HG02588 (cell line): ENCODE measurements around the gene DNAH1.

Experiments used
- ATAC-seq: cut with Tn5 transposase; IDR thresholded peaks from one replicate; pipeline ENCODE4 v1.9.1; 2021; ENCODE audit warnings: mild to moderate bottlenecking, moderate library complexity; ENCODE audit not compliant: unreplicated experiment

DNAH1 gene

DNA sequence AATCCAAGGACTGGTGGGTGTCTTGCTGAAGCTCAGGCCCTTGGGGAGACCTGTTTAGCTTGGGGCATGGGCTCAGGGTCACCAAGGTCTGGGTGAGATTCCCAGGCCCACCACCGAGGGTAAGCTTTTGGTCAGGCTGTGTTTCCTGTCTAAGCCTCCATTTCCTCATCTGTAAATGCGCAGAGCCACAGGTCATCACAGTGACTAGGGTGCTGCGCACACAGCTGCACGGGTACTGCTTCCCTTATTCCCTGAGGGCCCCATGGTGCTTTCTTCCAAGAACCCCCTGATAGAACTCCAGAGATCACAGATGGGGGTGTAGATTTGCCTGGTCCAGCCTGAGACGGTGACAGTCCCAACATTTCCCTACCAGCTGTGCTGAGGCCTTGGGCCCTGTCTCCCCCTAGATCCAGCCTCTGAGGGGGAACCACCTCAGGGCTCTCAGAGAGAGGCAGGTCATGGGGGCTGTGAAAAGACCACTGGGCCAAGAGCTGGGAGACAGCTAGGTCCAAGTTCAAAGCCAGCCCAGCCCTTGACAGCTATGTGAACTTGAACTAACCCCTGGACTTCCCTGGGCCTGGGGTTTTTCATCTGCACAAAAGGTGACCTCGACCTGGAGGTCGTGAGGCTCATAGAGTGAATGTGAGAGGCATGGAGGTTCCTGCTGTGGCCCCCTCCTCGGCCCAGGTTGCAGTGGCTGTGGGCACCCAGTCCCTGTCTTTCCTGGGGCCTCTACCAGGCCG, 68.1 kb downstream of the DNAH1 start:
- no peak for ATAC-seq

DNA sequence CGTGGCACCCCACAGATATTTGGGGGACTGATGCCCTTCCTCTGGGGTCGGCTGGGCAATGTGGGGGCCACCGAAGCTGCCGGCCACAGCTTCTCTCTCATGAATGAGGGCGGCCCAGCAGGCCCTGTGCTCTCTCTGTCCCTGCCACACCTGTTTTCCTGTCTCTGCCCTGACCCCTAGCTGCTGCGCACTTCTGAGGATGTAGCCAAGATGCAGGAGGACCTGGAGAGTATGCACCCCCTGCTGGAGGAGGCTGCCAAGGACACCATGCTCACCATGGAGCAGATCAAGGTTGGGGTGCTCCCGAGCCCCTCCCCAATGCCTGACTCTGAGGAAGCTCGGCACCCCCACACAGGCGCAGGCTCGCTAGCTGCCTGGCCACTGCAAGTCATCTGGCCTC, 69.0 kb downstream of the DNAH1 start:
- ATAC-seq, result no peak

DNA sequence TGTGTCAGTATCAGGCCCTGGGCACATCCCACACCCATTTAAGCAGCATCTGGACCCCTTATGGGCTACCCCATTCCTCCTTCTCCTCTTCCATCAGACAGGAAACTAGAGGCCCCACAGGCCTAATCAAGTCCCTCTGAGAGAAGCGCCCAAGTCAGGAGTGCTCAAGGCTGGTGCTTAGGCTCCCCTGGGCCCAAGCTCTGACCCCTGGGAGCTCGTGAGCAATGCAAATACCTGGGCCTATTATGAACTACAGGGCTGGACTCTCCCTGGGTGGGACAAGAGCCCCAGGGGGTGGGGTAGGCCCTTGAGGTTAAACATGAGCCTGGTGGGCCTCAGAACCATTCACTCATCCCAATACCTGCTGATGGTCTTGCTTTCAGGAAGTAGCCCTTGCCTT, 71.4 kb downstream of the DNAH1 start:
- no peak for ATAC-seq

DNA sequence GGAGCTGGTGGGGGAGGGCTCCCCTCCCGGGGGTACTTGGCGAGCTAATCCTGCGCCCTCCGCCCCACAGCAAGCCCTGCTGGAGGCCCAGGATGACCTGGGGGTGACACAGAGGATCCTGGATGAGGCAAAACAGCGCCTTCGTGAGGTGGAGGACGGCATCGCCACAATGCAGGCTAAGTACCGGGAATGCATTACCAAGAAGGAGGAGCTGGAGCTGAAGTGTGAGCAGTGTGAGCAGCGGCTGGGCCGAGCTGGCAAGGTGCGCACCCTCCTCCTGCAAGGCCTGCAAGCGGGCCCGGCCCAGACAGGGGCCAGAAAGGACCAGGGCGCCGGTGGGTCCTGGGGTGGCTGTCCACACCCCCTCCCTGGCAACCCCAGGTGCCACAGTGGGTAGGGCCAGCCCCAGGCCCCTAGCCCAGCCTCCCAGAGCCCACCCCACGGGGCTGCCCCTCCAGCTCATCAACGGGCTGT, 72.3 kb downstream of the DNAH1 start:
- no peak for ATAC-seq

DNA sequence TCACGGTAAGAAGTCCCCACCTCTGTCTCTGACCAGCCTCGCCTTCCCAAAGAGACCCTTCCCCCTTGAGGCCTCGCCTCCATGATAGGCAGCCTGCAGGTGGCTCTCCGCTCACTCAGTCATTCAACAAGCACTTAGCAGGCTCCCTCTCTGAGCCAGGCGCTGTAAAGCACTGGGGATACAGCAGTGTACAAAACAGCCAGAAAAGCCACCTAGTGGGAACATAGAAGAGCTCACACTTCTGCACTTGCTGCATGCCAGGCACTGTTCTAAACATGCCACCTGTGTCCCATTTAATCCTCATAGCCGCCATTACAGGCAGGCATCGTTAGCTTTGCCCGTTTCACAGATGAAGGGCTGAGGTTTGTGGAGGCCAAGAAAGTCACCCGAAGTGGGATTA, 72.8 kb downstream of the DNAH1 start:
- ATAC-seq, result no peak

DNA sequence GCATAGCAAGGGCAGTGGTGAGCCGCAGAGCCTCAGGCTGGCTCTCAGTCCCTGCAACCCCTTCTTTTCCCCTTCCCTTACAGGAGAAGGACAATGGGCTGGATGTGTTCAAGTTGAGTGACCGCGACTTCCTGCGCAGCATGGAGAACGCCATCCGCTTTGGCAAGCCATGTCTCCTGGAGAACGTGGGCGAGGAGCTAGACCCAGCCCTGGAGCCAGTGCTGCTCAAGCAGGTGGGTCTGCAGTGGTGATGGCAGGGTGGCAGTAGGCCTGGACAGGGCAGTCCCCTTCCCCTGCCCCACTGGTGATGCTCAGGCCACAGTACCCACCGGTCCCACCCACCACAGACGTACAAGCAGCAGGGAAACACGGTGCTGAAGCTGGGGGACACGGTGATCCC, 75.0 kb downstream of the DNAH1 start:
- ATAC-seq, result no peak

DNA sequence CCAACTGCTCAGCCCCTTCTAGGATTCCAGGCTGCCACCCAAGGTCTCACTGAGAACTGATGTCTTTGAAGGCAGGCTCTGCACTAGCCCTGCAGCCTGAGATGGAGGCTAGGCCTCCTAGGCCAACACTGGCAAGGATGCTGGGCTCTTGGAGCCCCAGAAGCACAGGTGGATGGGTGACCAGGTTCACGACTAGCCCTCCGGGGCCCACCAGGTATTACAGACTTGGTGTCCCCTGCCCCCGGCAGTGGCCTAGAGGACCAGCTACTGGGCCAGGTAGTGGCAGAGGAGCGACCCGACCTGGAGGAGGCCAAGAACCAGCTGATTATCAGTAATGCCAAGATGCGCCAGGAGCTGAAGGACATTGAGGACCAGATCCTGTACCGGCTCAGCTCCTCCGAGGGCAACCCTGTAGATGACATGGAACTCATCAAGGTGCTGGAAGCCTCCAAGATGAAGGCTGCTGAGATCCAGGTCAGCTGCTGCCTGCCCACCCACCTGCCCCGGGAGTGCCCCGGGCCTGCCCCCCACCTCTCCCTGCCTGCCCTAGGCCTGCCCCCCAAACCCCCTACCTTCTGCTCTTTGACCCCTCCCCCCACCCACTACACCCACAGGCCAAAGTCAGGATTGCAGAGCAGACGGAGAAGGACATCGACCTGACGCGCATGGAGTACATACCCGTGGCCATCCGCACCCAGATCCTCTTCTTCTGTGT, 76.3 kb downstream of the DNAH1 start:
- no peak for ATAC-seq

DNA sequence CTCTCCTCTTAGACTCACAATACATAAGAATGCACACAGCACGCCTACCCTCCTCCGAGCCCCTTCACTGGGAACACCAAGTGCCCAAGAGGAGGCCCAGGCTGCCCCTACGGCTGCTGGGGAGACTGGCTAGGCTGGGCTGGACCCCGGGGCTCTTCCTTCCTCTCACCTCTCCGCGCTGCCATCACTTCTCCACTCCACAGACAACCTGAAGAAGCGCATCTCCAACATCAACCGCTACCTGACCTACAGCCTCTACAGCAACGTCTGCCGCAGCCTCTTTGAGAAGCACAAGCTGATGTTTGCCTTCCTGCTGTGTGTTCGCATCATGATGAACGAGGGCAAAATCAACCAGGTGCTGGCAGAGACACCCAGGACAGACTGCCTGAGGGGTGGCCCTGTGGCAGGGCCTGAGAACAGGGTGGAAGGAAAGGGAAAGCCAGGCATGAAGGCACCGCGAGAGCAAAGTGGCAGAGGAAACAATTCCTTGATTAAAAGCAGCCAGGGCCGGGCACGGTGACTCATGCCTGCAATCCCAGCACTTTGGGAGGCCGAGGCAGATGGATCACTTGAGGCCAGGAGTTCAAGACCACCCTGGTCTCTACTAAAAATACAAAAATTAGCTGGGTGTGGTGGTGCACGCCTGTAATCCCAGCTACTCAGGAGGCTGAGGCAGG, 77.2 kb downstream of the DNAH1 start:
- no peak for ATAC-seq

DNA sequence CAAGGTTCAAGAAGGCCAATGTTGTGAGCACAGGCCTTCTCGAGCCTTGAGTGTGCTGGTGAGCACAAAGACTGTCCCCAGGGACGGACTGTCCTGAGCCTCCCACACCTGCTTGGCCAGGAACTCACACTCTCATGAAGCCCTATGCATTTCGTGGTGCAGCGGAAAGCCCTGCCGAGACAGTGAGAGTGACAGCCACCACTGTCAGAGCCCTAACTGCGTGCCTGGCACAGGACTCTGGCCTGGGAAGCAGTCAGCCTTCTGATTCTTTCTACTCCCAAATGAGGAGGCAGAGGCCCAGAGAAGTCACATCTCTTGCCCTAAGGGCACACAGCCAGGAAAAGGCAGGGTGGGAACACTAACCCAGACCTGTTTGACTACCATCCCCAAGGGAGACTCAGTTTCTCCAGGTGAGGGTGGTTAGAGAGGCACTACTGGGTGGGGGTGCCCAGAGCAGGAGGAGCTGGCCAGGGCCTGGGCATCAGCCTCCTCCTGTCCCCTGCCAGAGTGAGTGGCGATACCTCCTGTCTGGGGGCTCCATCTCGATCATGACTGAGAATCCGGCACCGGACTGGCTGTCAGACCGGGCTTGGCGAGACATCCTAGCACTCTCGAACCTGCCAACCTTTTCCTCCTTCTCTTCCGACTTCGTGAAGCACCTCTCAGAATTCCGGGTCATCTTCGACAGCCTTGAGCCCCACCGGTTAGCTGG, 78.0 kb downstream of the DNAH1 start:
- no peak for ATAC-seq

DNA sequence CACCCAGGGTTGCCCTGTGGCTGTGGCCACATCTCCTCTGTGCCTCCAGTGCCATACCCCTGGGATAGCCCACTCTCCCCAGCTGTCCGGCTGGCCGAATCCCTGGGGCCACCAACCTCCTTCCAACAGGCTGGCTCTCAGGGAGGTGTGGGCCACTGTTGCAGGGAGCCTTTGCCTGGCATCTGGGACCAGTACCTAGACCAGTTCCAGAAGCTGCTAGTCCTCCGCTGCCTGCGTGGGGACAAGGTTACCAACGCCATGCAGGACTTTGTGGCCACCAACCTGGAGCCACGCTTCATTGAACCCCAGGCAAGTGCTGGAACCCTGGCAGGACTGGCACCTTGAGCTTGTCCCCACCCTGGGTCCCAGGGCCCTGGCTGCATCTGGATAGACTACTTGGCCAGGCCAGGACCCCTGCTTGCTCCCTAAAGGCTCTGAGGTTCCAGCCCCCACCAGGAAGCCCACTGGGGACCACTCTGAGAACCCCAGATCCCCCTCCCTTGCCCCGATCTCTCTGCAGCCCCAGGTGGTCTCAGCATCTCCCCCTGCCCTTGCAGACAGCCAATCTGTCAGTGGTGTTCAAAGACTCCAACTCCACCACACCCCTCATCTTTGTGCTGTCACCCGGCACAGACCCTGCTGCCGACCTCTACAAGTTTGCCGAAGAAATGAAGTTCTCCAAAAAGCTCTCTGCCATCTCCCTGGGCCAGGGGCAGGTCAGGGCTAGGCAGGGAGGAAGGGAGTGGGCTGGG, 78.8 kb downstream of the DNAH1 start:
- no peak for ATAC-seq

DNA sequence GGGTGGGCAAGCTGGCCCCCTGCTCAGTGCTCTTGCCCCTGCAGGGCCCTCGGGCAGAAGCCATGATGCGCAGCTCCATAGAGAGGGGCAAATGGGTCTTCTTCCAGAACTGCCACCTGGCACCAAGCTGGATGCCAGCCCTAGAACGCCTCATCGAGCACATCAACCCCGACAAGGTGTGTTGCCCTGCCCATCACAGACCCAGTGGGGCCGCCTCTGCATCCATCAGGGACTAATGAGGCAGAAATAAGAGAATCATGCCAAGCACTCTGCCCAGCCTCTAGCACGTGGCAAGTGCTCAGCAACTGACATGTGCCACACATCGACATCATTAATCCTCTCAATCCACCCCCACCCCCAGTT, 79.4 kb downstream of the DNAH1 start:
- ATAC-seq, result no peak

DNA sequence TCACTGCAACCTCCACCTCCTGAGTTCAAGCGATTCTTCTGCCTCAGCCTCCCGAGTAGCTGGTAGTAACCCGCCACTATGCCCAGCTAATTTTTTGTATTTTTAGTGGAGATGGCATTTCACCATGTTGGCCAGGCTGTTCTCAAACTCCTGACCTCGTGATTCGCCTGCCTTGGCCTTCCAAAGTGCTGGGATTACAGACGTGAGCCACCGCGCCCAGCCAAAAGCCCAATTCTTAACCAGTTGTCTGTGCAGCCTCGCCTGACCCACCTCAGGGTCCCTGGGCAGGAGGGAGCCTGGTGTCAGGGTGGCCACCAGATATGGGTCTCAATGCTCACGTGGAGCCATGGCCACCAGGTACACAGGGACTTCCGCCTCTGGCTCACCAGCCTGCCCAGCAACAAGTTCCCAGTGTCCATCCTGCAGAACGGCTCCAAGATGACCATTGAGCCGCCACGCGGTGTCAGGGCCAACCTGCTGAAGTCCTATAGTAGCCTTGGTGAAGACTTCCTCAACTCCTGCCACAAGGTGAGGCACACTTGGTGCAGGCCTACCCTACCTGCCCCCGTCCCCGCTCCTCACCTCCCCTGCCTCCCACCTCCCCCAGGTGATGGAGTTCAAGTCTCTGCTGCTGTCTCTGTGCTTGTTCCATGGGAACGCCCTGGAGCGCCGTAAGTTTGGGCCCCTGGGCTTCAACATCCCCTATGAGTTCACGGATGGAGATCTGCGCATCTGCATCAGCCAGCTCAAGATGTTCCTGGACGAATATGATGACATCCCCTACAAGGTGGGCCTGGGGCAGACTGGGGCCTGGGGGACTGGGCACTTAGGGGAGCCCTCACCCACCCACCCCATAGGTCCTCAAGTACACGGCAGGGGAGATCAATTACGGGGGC, 80.1 kb downstream of the DNAH1 start:
- no peak for ATAC-seq

DNA sequence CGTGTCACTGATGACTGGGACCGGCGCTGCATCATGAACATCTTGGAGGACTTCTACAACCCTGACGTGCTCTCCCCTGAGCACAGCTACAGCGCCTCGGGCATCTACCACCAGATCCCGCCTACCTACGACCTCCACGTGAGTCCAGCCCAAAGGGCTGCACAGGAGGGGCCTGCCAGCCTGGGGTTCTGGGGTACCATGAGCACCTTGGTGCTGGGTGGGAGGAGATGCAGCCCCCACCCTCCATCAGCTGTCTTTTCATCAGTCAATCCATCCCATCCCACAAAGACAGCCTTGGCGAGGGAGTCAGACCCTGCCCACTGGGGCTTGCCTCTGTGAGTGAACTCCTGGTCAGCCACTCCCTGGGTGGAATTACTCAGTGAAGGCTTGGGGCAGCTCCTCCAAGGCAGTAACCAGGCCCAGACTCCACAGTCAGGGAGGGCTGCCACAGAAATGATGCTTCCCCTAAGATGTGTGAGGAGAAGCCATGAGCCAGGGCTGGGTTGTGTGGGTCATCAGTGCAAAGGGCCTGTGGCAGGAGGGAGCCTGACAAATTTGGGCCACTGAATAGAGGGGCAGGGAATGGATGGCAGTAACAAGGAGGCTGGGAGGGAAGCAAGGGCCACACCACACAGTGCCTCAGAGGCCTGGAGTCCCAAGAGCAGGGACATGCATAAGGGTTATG, 80.9 kb downstream of the DNAH1 start:
- no peak for ATAC-seq

DNA sequence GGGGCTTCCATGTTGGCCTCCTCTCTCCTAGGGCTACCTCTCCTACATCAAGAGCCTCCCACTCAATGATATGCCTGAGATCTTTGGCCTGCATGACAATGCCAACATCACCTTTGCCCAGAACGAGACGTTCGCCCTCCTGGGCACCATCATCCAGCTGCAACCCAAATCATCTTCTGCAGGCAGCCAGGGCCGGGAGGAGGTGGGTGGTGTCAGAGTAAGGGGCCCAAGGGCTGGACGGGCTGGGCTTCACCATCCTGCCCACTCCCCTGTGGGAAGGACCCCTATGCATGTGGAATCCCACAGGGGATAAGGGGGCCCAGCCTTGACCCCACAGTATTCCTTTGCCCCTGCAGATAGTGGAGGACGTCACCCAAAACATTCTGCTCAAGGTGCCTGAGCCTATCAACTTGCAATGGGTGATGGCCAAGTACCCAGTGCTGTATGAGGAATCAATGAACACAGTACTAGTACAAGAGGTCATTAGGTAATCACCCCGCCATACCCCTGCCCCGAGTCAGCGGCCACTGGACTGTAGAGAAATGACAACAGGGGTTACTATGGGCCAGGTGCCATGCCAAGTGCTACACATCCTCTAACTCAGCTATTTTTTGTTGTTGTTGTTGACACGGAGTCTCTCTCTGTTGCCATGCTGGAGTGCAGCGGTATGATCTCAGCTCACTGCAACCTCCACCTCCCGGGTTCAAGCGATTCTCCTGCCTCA, 81.7 kb downstream of the DNAH1 start:
- ATAC-seq, result no peak

DNA sequence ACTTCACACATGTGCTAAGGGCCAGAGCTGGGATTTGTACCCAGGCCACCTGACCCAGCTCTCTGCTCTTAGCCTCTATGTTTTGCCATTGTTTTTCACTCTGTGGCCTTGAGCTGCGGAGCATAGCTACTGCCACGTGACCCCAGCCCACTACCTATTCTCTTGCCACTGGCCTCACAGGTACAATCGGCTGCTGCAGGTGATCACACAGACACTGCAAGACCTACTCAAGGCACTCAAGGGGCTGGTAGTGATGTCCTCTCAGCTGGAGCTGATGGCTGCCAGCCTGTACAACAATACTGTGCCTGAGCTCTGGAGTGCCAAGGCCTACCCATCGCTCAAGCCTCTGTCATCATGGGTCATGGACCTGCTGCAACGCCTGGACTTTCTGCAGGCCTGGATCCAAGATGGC, 82.6 kb downstream of the DNAH1 start:
- no peak for ATAC-seq

DNA sequence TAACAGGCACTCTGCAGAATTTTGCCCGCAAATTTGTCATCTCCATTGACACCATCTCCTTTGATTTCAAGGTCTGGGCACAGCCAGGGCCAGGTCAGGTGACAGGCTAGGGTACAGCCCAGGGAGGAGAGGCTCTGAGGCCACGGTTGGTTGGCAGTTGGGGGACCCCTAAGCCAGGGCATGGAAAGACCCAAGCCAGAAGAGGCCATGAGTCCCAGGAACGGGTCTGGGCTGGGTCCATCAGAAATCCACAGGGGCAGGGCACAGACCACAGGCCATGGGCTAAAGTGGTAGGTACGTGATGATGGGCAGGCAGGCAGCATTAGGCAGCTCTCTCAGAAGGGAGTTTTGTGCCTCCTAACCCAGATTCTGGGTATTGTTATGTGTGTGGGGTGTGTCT, 83.0 kb downstream of the DNAH1 start:
- no peak for ATAC-seq

DNA sequence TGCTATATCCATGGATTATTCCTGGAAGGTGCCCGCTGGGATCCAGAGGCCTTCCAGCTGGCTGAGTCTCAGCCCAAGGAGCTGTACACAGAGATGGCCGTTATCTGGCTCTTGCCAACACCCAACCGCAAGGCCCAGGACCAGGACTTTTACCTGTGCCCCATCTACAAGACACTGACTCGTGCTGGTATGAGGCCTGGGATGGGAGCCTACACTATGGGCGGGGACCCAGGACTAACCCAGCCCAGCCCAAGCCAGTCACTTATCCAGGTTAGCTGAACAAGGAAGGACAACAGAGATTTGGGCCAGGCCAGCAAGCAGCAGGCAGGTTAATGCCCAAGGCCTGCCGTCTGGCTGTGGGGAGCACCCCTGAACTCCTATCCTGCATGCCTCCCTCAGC, 83.5 kb downstream of the DNAH1 start:
- ATAC-seq, result no peak

DNA sequence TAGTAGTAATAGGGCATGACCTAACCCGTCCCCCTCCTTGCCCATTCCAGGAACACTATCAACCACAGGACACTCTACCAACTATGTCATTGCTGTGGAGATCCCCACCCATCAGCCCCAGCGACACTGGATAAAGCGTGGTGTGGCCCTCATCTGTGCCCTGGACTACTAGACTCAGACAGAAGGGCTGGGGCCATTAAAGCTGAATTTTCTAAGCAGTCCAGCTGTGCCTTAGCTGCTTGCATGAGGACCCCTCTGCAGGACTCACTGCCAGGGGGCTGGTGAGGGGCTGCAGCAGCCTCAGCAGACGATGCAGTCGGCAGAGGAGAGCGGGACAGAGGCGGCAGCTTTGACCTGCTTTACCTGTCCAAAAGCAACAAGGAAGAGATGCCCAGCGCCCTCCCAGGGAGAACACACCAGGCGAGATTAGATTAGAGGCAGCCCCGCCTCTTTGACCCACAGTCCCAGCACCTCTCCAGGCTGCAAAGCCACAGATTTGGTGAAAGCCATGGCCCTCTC, 84.2 kb downstream of the DNAH1 start:
- no peak for ATAC-seq
